B cell (primary cell): ENCODE data around the gene DPYSL3. TPM values are rescaled to one million over a fixed set of nuclear protein-coding genes. Genes with fewer than 3 reads are reported as not detected.

Experiments
- ATAC-seq: fragments of 200-7000 bp; cut with Tn5 transposase; one replicate; pipeline ENCODE4 v1.10.0; 2021; ENCODE audit warnings: low read depth, mild to moderate bottlenecking, moderate number of reproducible peaks, moderate library complexity
- CTCF ChIA-PET: fragments of 350-600 bp; sonication (Branson Sonifier 250); formaldehyde crosslinking; loops from one replicate; lab custom pipeline; 2021; ENCODE audit warnings: antibody characterized with exemption, inconsistent platforms; lab: Charles Lee
- POLR2A ChIA-PET: fragments of 350-600 bp; sonication (Branson Sonifier 250); formaldehyde crosslinking; loops from one replicate; lab custom pipeline; 2021; ENCODE audit warnings: antibody characterized with exemption; lab: Charles Lee
- DNase-seq: peaks from one replicate; pipeline ENCODE4 v3.0.0; 2013
- H2AFZ ChIP-seq: 2 replicates; pipeline ENCODE4 v1.6.1; 2012; ENCODE audit warnings: mild to moderate bottlenecking, low read depth, low read length; ENCODE audit not compliant: insufficient read depth, poor library complexity, severe bottlenecking
- H3K27ac ChIP-seq, 2 donors: 1 replicate in 1 of 2; 2 replicates in 1 of 2; pipeline ENCODE4 v1.5.1; 2012 to 2013; ENCODE audit warnings: low read length in 2 of 2, mild to moderate bottlenecking in 2 of 2, moderate library complexity in 1 of 2
- H3K27me3 ChIP-seq, 4 experiments: fragments of 200-600 bp in 1 of 4; sonication (generic) in 1 of 4; replicated peaks in 1 of 4; 1 replicate in 2 of 4; 2 replicates in 2 of 4; pipeline versions ENCODE4 v1.6.1 to v1.7.0; 2013 to 2016; ENCODE audit warnings: low read length in 3 of 4, mild to moderate bottlenecking in 2 of 4, mixed read lengths in 1 of 4, moderate library complexity in 1 of 4; ENCODE audit not compliant: insufficient read depth in 4 of 4, control insufficient read depth in 3 of 4; ENCODE audit errors: control extremely low read depth in 1 of 4
- H3K36me3 ChIP-seq, 2 experiments: replicated peaks in 1 of 2; 1 replicate in 1 of 2; 2 replicates in 1 of 2; pipeline versions ENCODE4 v1.6.1 to v1.7.1; 2013; ENCODE audit warnings: low read length in 1 of 2; ENCODE audit not compliant: insufficient read depth in 2 of 2, control insufficient read depth in 1 of 2; ENCODE audit errors: control extremely low read depth in 1 of 2, extremely low read depth in 1 of 2
- H3K4me1 ChIP-seq, 2 donors: fragments of 200-600 bp in 1 of 2; sonication (generic) in 1 of 2; 1 replicate in 1 of 2; 2 replicates in 1 of 2; pipeline versions ENCODE4 v1.5.1 to v1.6.1; 2013 to 2017; ENCODE audit warnings: low read length in 2 of 2; ENCODE audit not compliant: control insufficient read depth in 2 of 2, insufficient read depth in 2 of 2
- H3K4me2 ChIP-seq: replicated peaks from 2 replicates; pipeline ENCODE3; 2012; ENCODE audit warnings: mild to moderate bottlenecking, low read depth, low read length; ENCODE audit not compliant: poor library complexity, severe bottlenecking
- H3K4me3 ChIP-seq, 5 experiments: fragments of 200-600 bp in 1 of 5; sonication (generic) in 1 of 5; 1 replicate in 3 of 5; 2 replicates in 2 of 5; pipeline versions ENCODE4 v1.5.1 to v1.7.0; 2011 to 2016; ENCODE audit warnings: low read length in 4 of 5, mild to moderate bottlenecking in 4 of 5, low read depth in 2 of 5, control low read depth in 1 of 5, moderate library complexity in 1 of 5; ENCODE audit not compliant: insufficient read depth in 1 of 5; ENCODE audit errors: control extremely low read depth in 1 of 5, extremely low read depth in 1 of 5
- H3K79me2 ChIP-seq: fragments of 200-600 bp; sonication (generic); one replicate; pipeline ENCODE4 v1.6.0; 2016; ENCODE audit warnings: low read length; ENCODE audit not compliant: control insufficient read depth, insufficient read depth
- H3K9ac ChIP-seq: fragments of 200-600 bp; sonication (generic); 2 replicates; pipeline ENCODE4 v1.6.1; 2017; ENCODE audit warnings: mild to moderate bottlenecking, low read length, moderate library complexity
- H3K9me3 ChIP-seq, 3 donors: one replicate each; pipeline versions ENCODE4 v1.6.1 to v1.7.1; 2013; ENCODE audit warnings: low read length in 2 of 3; ENCODE audit not compliant: control insufficient read depth in 2 of 3, insufficient read depth in 1 of 3; ENCODE audit errors: control extremely low read depth in 1 of 3
- H4K20me1 ChIP-seq: 2 replicates; pipeline ENCODE4 v1.6.0; 2012; ENCODE audit warnings: mild to moderate bottlenecking, low read length; ENCODE audit not compliant: insufficient read depth, control insufficient read depth, poor library complexity, severe bottlenecking
- H3K27ac Mint-ChIP-seq: one replicate; pipeline ENCODE4 v1.8.0; 2021; ENCODE audit warnings: mixed read lengths
- H3K27me3 Mint-ChIP-seq: one replicate; pipeline ENCODE4 v1.8.0; 2021; ENCODE audit warnings: mixed read lengths
- H3K4me1 Mint-ChIP-seq: one replicate; pipeline ENCODE4 v1.8.0; 2021; ENCODE audit warnings: mixed read lengths
- H3K4me3 Mint-ChIP-seq: one replicate; pipeline ENCODE4 v1.8.0; 2021; ENCODE audit warnings: mixed read lengths
- H3K9me3 Mint-ChIP-seq: one replicate; pipeline ENCODE4 v1.8.0; 2022; ENCODE audit warnings: mixed read lengths; ENCODE audit not compliant: insufficient read depth
- EZH2 ChIP-seq: IDR thresholded peaks from 2 replicates; pipeline ENCODE4 v1.6.1; 2012; ENCODE audit warnings: borderline replicate concordance, low read depth, mild to moderate bottlenecking, moderate library complexity, low read length; ENCODE audit not compliant: insufficient read depth, poor library complexity, severe bottlenecking
- WGBS: methylation state at CpG from one replicate; pipeline ENCODE4 v1.1.5; 2013; ENCODE audit warnings: missing lambda C conversion rate; ENCODE audit not compliant: insufficient coverage; 5-methylcytosine and 5-hydroxymethylcytosine counted together
- intact Hi-C: fragments of 100-400 bp; cut with micrococcal nuclease; formaldehyde crosslinking; loops from one replicate; pipeline ENCODE4 v1.10.0; 2022
- polyA plus RNA-seq: library from polyadenylated mRNA; depleted of rRNA; stranded (reverse); fragments of >200 nt; gene quantifications from 2 replicates; pipeline ENCODE4 v1.2.3, GENCODE V29; 2012
- total RNA-seq, 2 donors: library from RNA; stranded (reverse); fragments of 120-200 nt in 1 of 2; gene quantifications; 1 replicate in 1 of 2; 2 replicates in 1 of 2; pipeline versions ENCODE4 v1.2.3 to v1.2.4, GENCODE V29; 2013 to 2022
- TF ChIP-seq, protein P1 (sequence below): fragments of 200-600 bp; IDR thresholded peaks from one replicate; pipeline ENCODE4 v1.8.0; 2022; ENCODE audit warnings: antibody characterized with exemption, mild to moderate bottlenecking

Gene DPYSL3
- total and polyA plus RNA-seq, 2 donors (not counting 1 experiment from before 2014, with no cell fraction given): not detected

DNA sequence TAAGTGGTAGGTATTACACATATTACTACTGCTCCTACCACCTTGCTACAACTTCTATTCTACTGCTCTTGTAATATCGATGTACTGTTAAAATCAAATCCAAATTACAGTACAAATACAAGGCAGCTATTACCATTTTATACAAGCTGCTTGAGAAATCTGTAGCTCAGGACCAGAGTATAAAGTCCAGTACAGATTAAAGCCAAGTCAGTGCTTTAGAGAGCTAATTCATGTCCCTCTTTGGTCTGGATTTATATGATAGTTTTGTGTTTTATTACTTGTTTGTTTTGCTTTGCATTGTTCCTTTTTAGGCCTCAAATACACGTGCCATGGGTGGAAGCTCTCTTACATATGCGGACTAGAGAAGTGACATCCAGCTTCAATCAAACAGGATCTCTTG, 75.8 kb downstream of the DPYSL3 start:
- Histone ChIP-seq H3K27ac (no peak overlapping the region), H3K4me2 (no peak overlapping the region), H2AFZ (no peak overlapping the region), H3K9ac (no peak overlapping the region), H4K20me1 (no peaks in the 10 kb centered on the region), H3K79me2 (no peaks in the 10 kb centered on the region), H3K9me3 (no peaks in the 10 kb centered on the region), H3K36me3 (no peaks in the 10 kb centered on the region), H3K4me3 (no peak overlapping the region), H3K4me1 (no peaks in the 10 kb centered on the region), H3K27me3 (no peaks in the 10 kb centered on the region)
- Mint-ChIP-seq H3K4me1 (no peaks in the 10 kb centered on the region), H3K27me3 (no peaks in the 10 kb centered on the region), H3K4me3 (no peak overlapping the region), H3K27ac (no peak overlapping the region), H3K9me3 (no peaks in the 10 kb centered on the region)
- TF ChIP-seq EZH2: no peak
- TF ChIP-seq, protein P1, sequence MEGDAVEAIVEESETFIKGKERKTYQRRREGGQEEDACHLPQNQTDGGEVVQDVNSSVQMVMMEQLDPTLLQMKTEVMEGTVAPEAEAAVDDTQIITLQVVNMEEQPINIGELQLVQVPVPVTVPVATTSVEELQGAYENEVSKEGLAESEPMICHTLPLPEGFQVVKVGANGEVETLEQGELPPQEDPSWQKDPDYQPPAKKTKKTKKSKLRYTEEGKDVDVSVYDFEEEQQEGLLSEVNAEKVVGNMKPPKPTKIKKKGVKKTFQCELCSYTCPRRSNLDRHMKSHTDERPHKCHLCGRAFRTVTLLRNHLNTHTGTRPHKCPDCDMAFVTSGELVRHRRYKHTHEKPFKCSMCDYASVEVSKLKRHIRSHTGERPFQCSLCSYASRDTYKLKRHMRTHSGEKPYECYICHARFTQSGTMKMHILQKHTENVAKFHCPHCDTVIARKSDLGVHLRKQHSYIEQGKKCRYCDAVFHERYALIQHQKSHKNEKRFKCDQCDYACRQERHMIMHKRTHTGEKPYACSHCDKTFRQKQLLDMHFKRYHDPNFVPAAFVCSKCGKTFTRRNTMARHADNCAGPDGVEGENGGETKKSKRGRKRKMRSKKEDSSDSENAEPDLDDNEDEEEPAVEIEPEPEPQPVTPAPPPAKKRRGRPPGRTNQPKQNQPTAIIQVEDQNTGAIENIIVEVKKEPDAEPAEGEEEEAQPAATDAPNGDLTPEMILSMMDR: no peak
- WGBS: 83% methylated on average over 2 of the region's 3 CpGs
- intact Hi-C loops: no loop called here
- ATAC-seq (no peak), DNase-seq (no peak)
- POLR2A ChIA-PET: no interaction called here
- CTCF ChIA-PET: no interaction called here

DNA sequence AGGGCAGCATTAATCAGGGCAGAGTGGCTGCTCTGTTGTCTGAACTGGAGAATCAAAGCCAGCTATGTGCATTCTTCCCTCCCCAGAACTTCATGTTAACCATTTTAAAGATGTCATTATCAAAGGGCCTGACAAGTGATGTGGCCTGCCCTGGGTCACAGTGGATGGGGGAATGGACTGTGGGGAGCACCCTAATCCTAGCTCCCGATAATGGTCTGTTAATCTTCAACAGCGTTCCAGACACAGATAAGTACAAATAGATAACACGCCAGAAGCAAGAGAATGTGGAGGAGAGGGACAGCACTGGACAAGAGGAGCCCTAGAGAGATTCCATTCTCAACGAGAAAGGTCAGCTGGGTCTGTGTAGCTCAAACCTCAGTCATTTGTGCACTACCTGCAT, 77.5 kb downstream of the DPYSL3 start:
- no peak overlapping the region for H3K27ac Mint-ChIP-seq
- ATAC-seq: no peak

More for the DNA sequence above, 77.5 kb downstream of the DPYSL3 start:
- intact Hi-C loops: no loop called here
- Mint-ChIP-seq H3K27me3 (no peaks in the 10 kb centered on the region), H3K4me3 (no peak overlapping the region), H3K9me3 (no peaks in the 10 kb centered on the region), H3K4me1 (no peaks in the 10 kb centered on the region)
- DNase-seq: no peak
- TF ChIP-seq EZH2: no peak
- H3K36me3 ChIP-seq: no peaks in the 10 kb centered on the region
- H3K4me3 ChIP-seq: no peak overlapping the region
- H3K9ac ChIP-seq: no peak overlapping the region
- H3K27me3 ChIP-seq: no peaks in the 10 kb centered on the region
- H2AFZ ChIP-seq: no peak overlapping the region
- ChIA-PET CTCF (no interaction called here), POLR2A (no interaction called here)
- H3K79me2 ChIP-seq: no peaks in the 10 kb centered on the region
- no peak overlapping the region for H3K27ac ChIP-seq
- no peaks in the 10 kb centered on the region for H4K20me1 ChIP-seq
- H3K4me1 ChIP-seq: no peaks in the 10 kb centered on the region
- no peak overlapping the region for H3K4me2 ChIP-seq
- H3K9me3 ChIP-seq: no peaks in the 10 kb centered on the region
- WGBS: 95% methylated on average over 3 of the region's 4 CpGs
